ENCODE measurements around the gene PTPRQ. TPM values are rescaled to one million over a fixed set of nuclear protein-coding genes. Genes with fewer than 3 reads are reported as not detected.

PTPRQ gene
- total and polyA plus RNA-seq, 9 of the 15 experiments (the other 6 are each of a cell fraction or from before 2014, with no cell fraction given): not detected

DNA sequence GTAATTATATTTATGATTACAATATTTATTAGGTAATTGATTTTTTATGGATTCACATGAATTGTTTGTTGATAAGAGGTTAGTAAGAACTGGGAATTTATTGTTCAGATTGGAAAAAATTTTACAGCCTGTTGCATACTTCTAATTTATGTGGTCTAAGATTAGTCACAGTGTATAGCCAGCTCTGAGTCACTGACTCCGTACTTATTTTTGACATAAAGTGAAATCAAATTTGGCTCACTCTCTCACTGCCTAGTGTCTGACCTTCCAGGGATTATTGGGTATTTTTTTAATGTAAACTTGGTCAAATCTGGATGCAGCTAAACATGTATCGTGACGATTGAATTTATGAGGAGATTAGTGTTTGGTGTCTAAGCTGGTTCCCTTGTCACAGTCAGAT lies 109.3 kb downstream of the PTPRQ start:
- WGBS (ENCODE audit: insufficient coverage, low coverage, missing lambda C conversion rate): 0% methylated on average over 3 of the region's 3 CpGs
- Histone ChIP-seq H3K79me2 (ENCODE audit: control insufficient read depth, insufficient read depth, low read length) (no peaks in the 10 kb centered on the region), H3K4me3 (no peak overlapping the region), H3K9me3 (replicated peaks; ENCODE audit: control insufficient read depth, insufficient read depth, low read depth, low read length) (no peaks in the 10 kb centered on the region; the same call in 1 of the 2 replicates), H4K20me1 (replicated peaks; ENCODE audit: control insufficient read depth, insufficient read depth, low read length) (no peaks in the 10 kb centered on the region), H3K27me3 (ENCODE audit: control insufficient read depth in 2 of 2, insufficient read depth in 2 of 2, low read length in 2 of 2) (no peaks in the 10 kb centered on the region), H3K4me1 (replicated peaks in 1 of 2; ENCODE audit: control insufficient read depth in 2 of 2, insufficient read depth in 2 of 2, low read length in 2 of 2) (no peaks in the 10 kb centered on the region), H3K4me2 (ENCODE audit: insufficient read depth, low read length) (no peak overlapping the region), H3K9ac (ENCODE audit: insufficient read depth in 1 of 2, low read depth in 2 of 2, low read length in 2 of 2) (no peak overlapping the region), H3K36me3 (ENCODE audit: control insufficient read depth, insufficient read depth, low read length) (no peaks in the 10 kb centered on the region), H3K27ac (ENCODE audit: extremely low read depth, low read depth, low read length) (no peak overlapping the region), H2AFZ (ENCODE audit: low read depth, low read length) (no peak overlapping the region), H3K9me1 (ENCODE audit: control insufficient read depth, insufficient read depth, low read length) (no peaks in the 10 kb centered on the region)
- CTCF ChIA-PET (ENCODE audit: low intra/inter-chr PET ratio): no interaction called here
- TF ChIP-seq, protein P1, sequence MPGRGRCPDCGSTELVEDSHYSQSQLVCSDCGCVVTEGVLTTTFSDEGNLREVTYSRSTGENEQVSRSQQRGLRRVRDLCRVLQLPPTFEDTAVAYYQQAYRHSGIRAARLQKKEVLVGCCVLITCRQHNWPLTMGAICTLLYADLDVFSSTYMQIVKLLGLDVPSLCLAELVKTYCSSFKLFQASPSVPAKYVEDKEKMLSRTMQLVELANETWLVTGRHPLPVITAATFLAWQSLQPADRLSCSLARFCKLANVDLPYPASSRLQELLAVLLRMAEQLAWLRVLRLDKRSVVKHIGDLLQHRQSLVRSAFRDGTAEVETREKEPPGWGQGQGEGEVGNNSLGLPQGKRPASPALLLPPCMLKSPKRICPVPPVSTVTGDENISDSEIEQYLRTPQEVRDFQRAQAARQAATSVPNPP (IDR thresholded peaks at IDR 0.05; ENCODE audit: borderline replicate concordance, insufficient read depth, insufficient read length): no peak
- TF ChIP-seq, protein P2, sequence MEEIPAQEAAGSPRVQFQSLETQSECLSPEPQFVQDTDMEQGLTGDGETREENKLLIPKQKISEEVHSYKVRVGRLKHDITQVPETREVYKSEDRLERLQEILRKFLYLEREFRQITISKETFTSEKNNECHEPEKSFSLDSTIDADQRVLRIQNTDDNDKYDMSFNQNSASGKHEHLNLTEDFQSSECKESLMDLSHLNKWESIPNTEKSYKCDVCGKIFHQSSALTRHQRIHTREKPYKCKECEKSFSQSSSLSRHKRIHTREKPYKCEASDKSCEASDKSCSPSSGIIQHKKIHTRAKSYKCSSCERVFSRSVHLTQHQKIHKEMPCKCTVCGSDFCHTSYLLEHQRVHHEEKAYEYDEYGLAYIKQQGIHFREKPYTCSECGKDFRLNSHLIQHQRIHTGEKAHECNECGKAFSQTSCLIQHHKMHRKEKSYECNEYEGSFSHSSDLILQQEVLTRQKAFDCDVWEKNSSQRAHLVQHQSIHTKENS (CRISPR knock-in tag; IDR thresholded peaks at IDR 0.05): no peak
- TF ChIP-seq FUS (optimal IDR thresholded peaks at IDR 0.05; ENCODE audit: low read depth, low read length): no peak
- no peak for TF ChIP-seq ZNF57 (CRISPR knock-in tag; IDR thresholded peaks at IDR 0.05)
- TF ChIP-seq, protein P3, sequence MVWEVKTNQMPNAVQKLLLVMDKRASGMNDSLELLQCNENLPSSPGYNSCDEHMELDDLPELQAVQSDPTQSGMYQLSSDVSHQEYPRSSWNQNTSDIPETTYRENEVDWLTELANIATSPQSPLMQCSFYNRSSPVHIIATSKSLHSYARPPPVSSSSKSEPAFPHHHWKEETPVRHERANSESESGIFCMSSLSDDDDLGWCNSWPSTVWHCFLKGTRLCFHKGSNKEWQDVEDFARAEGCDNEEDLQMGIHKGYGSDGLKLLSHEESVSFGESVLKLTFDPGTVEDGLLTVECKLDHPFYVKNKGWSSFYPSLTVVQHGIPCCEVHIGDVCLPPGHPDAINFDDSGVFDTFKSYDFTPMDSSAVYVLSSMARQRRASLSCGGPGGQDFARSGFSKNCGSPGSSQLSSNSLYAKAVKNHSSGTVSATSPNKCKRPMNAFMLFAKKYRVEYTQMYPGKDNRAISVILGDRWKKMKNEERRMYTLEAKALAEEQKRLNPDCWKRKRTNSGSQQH (CRISPR knock-in tag; IDR thresholded peaks at IDR 0.05): no peak
- TF ChIP-seq SNIP1 (IDR thresholded peaks at IDR 0.05; ENCODE audit: low read depth): no peak
- no peak for TF ChIP-seq ZKSCAN3 (CRISPR knock-in tag; IDR thresholded peaks at IDR 0.05)
- TF ChIP-seq, protein P4, sequence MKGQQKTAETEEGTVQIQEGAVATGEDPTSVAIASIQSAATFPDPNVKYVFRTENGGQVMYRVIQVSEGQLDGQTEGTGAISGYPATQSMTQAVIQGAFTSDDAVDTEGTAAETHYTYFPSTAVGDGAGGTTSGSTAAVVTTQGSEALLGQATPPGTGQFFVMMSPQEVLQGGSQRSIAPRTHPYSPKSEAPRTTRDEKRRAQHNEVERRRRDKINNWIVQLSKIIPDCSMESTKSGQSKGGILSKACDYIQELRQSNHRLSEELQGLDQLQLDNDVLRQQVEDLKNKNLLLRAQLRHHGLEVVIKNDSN (CRISPR knock-in tag; IDR thresholded peaks at IDR 0.05): no peak
- no peak for TF ChIP-seq HCFC1 (IDR thresholded peaks at IDR 0.05; ENCODE audit: low read depth, low read length)
- no peak for TF ChIP-seq CEBPG (CRISPR knock-in tag; IDR thresholded peaks at IDR 0.05)
- no peak for TF ChIP-seq CEBPG (tag; conservative IDR thresholded peaks at IDR 0.05 in 1 of 2, IDR thresholded peaks at IDR 0.05 in 1 of 2)
- no peak for TF ChIP-seq SP1 (CRISPR knock-in tag; IDR thresholded peaks at IDR 0.05)
- no peak for ATAC-seq
- intact Hi-C loops (cut with micrococcal nuclease) (no loop called here), in situ Hi-C loops (cut with MboI) (no loop called here)
- POLR2A ChIA-PET: no interaction called here
- FAIRE-seq: no peak
- no peak for DNase-seq (ENCODE audit: extremely low read depth in 1 of 4, low spot score in 3 of 4)
- BruUV-seq (replicated peaks): no TSS peak

All from K562 (cell line).